ENCODE data around the gene PGRMC2. TPM values are rescaled to one million over a fixed set of nuclear protein-coding genes. Genes with fewer than 3 reads are reported as not detected.

Gene PGRMC2
- polyA plus RNA-seq, 2 of the 4 experiments (the other 2 are of a cell fraction), result 48.1 to 124 TPM

DNA sequence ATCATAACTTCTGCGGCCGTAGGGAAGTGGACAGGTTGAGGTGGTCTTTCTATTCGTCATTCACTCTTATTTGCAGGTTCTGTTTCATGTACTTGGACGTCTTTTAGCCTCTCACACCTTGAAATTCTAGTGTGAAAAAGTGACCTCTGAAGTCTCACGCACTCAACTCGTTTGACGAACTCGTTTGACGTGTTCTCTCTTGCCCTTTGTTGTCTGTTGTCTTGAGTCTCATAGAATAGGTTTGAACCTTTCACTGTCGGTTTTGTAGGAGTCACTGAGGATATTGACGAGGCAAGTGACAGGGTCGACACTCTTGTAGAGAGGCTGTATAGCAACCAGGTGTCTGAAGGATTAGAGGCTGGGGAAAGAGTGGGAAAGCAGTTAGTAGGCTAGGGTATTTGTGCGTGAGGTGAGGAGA, 1.1 kb upstream of the PGRMC2 start:
- ATAC-seq (no peak), FAIRE-seq (no peak), DNase-seq (ENCODE audit: low read depth in 1 of 2, low spot score in 1 of 2) (peak in 1 of 2 experiments; percentile 33)
- peak overlapping the region; percentile 94 to 99 for H3K27ac ChIP-seq
- TF ChIP-seq RAD21 (conservative IDR thresholded peaks at IDR 0.05 in 1 of 2, IDR thresholded peaks at IDR 0.05 in 1 of 2), result no peak
- TF ChIP-seq FOSL2 (IDR thresholded peaks at IDR 0.05), result no peak
- TF ChIP-seq FOSL2 (CRISPR knock-in tag; IDR thresholded peaks at IDR 0.05), result no peak
- TF ChIP-seq, protein P1, sequence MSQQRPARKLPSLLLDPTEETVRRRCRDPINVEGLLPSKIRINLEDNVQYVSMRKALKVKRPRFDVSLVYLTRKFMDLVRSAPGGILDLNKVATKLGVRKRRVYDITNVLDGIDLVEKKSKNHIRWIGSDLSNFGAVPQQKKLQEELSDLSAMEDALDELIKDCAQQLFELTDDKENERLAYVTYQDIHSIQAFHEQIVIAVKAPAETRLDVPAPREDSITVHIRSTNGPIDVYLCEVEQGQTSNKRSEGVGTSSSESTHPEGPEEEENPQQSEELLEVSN (IDR thresholded peaks at IDR 0.05; ENCODE audit: borderline replicate concordance, low read depth), result no peak
- no peak for TF ChIP-seq RFX5 (IDR thresholded peaks at IDR 0.05)
- TF ChIP-seq POLR2A (IDR thresholded peaks at IDR 0.05; ENCODE audit: low read length), result no peak
- no peak for TF ChIP-seq RCOR1 (IDR thresholded peaks at IDR 0.05; ENCODE audit: low read depth, low read length)
- TF ChIP-seq TFCP2L1 (CRISPR knock-in tag; IDR thresholded peaks at IDR 0.05), result no peak
- TF ChIP-seq CBX8 (IDR thresholded peaks at IDR 0.05), result no peak
- no peak for TF ChIP-seq HOXB5 (CRISPR knock-in tag; IDR thresholded peaks at IDR 0.05)
- no peak for TF ChIP-seq ESRRA (IDR thresholded peaks at IDR 0.05; ENCODE audit: borderline replicate concordance, low read length)
- no peak for TF ChIP-seq BHLHE40 (IDR thresholded peaks at IDR 0.05; ENCODE audit: low read depth, low read length)
- TF ChIP-seq KDM1A (IDR thresholded peaks at IDR 0.05; ENCODE audit: low read depth), result no peak
- no peak for TF ChIP-seq JUNB (IDR thresholded peaks at IDR 0.05)
- TF ChIP-seq JUN (IDR thresholded peaks at IDR 0.05), result no peak
- no peak for TF ChIP-seq CHD2 (IDR thresholded peaks at IDR 0.05; ENCODE audit: low read length, partially characterized antibody)
- no peak for TF ChIP-seq SREBF2 (IDR thresholded peaks at IDR 0.05)
- no peak for TF ChIP-seq CEBPB (IDR thresholded peaks at IDR 0.05)
- TF ChIP-seq CBX2 (IDR thresholded peaks at IDR 0.05; ENCODE audit: borderline replicate concordance, low read depth), result no peak
- TF ChIP-seq, protein P2, sequence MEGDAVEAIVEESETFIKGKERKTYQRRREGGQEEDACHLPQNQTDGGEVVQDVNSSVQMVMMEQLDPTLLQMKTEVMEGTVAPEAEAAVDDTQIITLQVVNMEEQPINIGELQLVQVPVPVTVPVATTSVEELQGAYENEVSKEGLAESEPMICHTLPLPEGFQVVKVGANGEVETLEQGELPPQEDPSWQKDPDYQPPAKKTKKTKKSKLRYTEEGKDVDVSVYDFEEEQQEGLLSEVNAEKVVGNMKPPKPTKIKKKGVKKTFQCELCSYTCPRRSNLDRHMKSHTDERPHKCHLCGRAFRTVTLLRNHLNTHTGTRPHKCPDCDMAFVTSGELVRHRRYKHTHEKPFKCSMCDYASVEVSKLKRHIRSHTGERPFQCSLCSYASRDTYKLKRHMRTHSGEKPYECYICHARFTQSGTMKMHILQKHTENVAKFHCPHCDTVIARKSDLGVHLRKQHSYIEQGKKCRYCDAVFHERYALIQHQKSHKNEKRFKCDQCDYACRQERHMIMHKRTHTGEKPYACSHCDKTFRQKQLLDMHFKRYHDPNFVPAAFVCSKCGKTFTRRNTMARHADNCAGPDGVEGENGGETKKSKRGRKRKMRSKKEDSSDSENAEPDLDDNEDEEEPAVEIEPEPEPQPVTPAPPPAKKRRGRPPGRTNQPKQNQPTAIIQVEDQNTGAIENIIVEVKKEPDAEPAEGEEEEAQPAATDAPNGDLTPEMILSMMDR (IDR thresholded peaks at IDR 0.05), result no peak
- ChIA-PET CTCF (interaction anchor here (1.0 to 1.6 kb wide), 7 partner anchors 9 to 140 kb away, joined by 3 to 4 read pairs (median 3); no protein-coding TSS in a partner anchor), POLR2A (interaction anchor here (1.0 to 2.6 kb wide), 7 partner anchors 8 to 285 kb away, joined by 3 to 18 read pairs (median 4); no protein-coding TSS in a partner anchor)
- H3K4me2 ChIP-seq, result peak overlapping the region; percentile 89
- peaks cover 21% of the 10 kb centered on the region for H3K4me1 ChIP-seq
- peak overlapping the region; percentile 59 for H3K4me3 ChIP-seq
- no peaks in the 10 kb centered on the region for H3K9me3 ChIP-seq
- WGBS (ENCODE audit: missing lambda C conversion rate), result 10% methylated on average over 13 of the region's 13 CpGs

DNA sequence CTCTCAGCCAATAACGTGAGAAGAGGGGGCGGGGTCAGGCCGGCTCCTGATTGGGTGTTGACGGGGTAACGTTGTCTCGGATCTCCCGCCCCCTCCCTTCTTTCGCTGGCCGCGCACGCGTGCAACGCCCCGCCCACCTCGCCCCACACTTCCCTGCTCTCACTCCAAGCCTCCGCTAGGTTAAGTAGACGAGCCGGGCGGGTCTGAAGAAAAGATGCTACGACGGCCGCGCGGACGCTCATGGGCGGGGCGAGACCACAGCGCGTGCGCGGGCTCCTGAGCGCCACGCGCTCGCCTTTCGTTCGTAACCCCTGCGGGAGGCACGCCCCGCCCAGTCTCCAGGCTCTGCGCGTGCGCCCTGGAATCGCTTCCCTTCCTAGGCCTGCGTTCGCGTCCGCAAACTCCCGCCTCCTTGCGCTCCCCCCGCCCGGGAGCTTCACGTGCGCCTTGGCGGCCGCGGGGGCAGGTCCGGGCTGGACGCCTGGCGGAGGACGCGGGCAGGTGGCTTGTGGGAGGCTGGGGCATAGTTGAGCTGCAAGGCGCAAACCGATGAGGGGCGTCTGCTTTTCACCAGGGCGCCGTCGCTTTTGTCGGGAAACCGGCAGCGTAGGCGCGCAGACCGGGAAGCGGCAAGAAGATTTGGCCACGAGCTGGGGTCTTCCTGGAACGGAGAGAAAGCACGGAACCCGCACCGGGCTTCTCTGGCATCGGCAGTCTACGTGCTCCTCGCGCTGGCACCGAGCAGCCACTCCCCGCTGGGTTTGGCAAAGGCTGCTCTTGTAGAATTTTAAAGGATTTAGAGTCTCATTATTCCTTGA, 467 bp upstream of the PGRMC2 start:
- no peak for FAIRE-seq
- H3K9me3 ChIP-seq, result no peaks in the 10 kb centered on the region
- WGBS (ENCODE audit: missing lambda C conversion rate), result 2% methylated on average over 33 of the region's 86 CpGs
- DNase-seq (ENCODE audit: low read depth in 1 of 2, low spot score in 1 of 2), result peak; percentile 83 to 98
- ChIA-PET CTCF (interaction anchor here (1.0 to 1.6 kb wide), 5 partner anchors 10 to 137 kb away, joined by 3 to 4 read pairs (median 3); no protein-coding TSS in a partner anchor), POLR2A (interaction anchor here (0.6 to 2.4 kb wide), 11 partner anchors 9 to 285 kb away, joined by 3 to 18 read pairs (median 3); no protein-coding TSS in a partner anchor)
- H3K4me3 ChIP-seq, result peak overlapping the region; percentile 79
- peak overlapping the region; percentile 94 to 99 for H3K27ac ChIP-seq
- ATAC-seq, result peak; percentile 80 to 87
- peak overlapping the region; percentile 89 for H3K4me2 ChIP-seq
- H3K4me1 ChIP-seq, result peaks cover 24% of the 10 kb centered on the region
- TF ChIP-seq, protein P1 (IDR thresholded peaks at IDR 0.05; ENCODE audit: borderline replicate concordance, low read depth), result peak; percentile 98
- TF ChIP-seq, protein P3, sequence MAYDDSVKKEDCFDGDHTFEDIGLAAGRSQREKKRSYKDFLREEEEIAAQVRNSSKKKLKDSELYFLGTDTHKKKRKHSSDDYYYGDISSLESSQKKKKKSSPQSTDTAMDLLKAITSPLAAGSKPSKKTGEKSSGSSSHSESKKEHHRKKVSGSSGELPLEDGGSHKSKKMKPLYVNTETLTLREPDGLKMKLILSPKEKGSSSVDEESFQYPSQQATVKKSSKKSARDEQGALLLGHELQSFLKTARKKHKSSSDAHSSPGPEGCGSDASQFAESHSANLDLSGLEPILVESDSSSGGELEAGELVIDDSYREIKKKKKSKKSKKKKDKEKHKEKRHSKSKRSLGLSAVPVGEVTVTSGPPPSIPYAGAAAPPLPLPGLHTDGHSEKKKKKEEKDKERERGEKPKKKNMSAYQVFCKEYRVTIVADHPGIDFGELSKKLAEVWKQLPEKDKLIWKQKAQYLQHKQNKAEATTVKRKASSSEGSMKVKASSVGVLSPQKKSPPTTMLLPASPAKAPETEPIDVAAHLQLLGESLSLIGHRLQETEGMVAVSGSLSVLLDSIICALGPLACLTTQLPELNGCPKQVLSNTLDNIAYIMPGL (CRISPR knock-in tag; IDR thresholded peaks at IDR 0.05; ENCODE audit: borderline replicate concordance), result no peak
- TF ChIP-seq, protein P4, sequence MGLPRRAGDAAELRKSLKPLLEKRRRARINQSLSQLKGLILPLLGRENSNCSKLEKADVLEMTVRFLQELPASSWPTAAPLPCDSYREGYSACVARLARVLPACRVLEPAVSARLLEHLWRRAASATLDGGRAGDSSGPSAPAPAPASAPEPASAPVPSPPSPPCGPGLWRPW (IDR thresholded peaks at IDR 0.05), result no peak
- TF ChIP-seq MAZ (IDR thresholded peaks at IDR 0.05; ENCODE audit: borderline replicate concordance, low read depth, low read length) (peak; percentile 89; the same call in 1 of the 2 replicates), RAD21 (conservative IDR thresholded peaks at IDR 0.05 in 1 of 2, IDR thresholded peaks at IDR 0.05 in 1 of 2) (peak in 1 of 2 experiments; percentile 38; a peak in 3 of 5 replicates), SMC3 (IDR thresholded peaks at IDR 0.05) (peak; percentile 20; the same call in 1 of the 3 replicates), CBX2 (IDR thresholded peaks at IDR 0.05; ENCODE audit: borderline replicate concordance, low read depth) (no peak), JUN (IDR thresholded peaks at IDR 0.05) (peak; percentile 13 to 52; a peak in 2 of 5 replicates), POLR2A (IDR thresholded peaks at IDR 0.05; ENCODE audit: low read length) (peak; percentile 75), BHLHE40 (IDR thresholded peaks at IDR 0.05; ENCODE audit: low read depth, low read length) (peak; percentile 94), MYC (IDR thresholded peaks at IDR 0.05; ENCODE audit: borderline replicate concordance, low read length) (peak; percentile 94), HOXB13 (CRISPR knock-in tag; IDR thresholded peaks at IDR 0.05; ENCODE audit: low read depth) (no peak), HOXB5 (CRISPR knock-in tag; IDR thresholded peaks at IDR 0.05) (no peak), GATA3 (IDR thresholded peaks at IDR 0.05; ENCODE audit: borderline replicate concordance) (0 out of 2 replicates have a peak, but pooled peaks have one; percentile 40), CEBPB (IDR thresholded peaks at IDR 0.05) (no peak)
- TF ChIP-seq, protein P5, sequence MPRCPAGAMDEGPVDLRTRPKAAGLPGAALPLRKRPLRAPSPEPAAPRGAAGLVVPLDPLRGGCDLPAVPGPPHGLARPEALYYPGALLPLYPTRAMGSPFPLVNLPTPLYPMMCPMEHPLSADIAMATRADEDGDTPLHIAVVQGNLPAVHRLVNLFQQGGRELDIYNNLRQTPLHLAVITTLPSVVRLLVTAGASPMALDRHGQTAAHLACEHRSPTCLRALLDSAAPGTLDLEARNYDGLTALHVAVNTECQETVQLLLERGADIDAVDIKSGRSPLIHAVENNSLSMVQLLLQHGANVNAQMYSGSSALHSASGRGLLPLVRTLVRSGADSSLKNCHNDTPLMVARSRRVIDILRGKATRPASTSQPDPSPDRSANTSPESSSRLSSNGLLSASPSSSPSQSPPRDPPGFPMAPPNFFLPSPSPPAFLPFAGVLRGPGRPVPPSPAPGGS (IDR thresholded peaks at IDR 0.05), result peak; percentile 43; the same call in 2 of the 3 replicates
- TF ChIP-seq, protein P6, sequence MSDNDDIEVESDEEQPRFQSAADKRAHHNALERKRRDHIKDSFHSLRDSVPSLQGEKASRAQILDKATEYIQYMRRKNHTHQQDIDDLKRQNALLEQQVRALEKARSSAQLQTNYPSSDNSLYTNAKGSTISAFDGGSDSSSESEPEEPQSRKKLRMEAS (IDR thresholded peaks at IDR 0.05), result peak; percentile 99
